NCI-H1694 (cell line): ENCODE measurements around the gene MROH8.

Experiments used
- DNase-seq: peaks from one replicate; lab custom pipeline; 2025; lab: John Stamatoyannopoulos, UW

The MROH8 gene

DNA sequence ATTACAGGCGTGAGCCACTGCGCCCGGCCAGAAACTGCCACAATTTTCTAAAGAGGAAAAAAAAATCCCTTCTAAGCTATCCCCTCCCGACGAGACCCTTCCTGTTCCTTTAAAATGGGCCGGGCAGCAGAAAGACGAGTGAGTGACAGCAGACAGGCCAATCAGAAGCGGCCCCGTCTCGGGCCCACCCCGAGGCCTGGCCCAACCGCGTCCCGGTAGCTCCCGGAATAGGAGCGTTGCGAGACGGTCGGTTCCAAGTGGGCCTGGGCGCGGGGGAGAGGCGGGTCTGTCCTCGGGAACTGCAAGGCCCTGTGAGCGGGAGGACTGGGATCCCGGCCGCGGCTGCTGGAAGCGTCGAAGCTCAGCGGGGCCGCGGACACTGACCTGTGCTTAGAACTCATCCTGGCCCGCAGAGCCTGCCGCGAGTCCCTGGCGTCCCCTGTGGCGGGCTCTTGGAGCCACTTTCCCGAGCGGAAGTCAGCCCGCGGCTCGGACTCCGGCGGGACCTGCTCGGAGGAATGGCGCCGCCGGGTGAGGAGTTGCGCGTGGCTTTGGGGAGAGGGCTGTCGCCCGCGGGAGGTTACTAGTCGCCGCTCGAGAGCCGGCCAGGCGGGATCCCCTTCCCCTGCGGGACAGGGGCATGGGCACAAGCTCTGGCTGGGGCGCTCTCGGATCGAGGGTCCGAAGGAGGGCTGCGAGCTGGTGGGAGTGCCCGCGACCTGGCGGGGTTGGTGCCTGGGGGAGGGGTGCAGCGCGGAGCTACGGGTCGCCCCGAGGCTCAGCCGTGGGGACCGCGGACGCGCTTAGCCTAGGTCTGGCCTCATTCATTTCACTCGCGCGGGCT, at the start of gene MROH8, which contains the start of gene RPN2:
Gene MROH8, minus strand, starts transcription at position 710 of the 844 bp plus-strand sequence.
Gene RPN2, plus strand, starts transcription at position 492 of the 844 bp plus-strand sequence. Its CDS starts 27 bp downstream, at position 519.
- peak; percentile 88 for DNase-seq

DNA sequence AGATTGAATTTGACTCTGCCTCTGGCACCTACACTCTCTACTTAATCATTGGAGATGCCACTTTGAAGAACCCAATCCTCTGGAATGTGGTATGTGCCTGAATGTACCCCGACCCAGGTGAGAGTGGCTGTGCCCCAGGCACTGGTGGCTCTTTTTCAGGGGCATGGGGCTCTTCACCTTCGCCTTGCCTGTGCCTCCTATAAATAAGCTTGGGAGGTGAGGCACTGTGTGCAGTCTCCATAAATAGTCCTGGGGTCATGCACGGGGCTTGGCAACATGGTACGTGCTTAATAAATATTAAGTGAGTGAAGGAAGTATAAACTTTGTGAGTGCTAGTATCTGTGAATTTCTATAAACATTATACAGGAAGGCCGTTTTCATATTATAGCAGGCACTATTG, 49.3 kb upstream of the MROH8 start:
- no peak for DNase-seq

DNA sequence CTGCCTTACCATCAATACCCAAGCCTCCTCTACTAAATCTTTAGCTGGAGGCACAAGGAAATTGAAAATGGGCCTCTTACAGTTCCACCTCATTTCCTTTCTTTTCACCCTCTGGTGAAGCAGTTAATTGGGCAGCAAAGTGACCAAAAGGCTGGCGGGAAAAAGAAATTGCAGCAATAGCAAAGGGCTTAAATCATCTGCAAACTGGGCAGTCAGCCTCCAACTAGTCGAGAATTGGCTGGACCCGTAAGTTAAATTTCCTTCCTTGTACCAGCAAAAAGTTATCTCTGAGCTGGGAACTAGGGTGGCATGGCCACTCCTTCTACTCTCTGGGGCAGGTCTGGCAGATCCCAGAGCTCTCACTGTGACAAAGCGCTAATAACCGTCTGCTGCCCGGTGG, 48.7 kb upstream of the MROH8 start:
- DNase-seq, result no peak

DNA sequence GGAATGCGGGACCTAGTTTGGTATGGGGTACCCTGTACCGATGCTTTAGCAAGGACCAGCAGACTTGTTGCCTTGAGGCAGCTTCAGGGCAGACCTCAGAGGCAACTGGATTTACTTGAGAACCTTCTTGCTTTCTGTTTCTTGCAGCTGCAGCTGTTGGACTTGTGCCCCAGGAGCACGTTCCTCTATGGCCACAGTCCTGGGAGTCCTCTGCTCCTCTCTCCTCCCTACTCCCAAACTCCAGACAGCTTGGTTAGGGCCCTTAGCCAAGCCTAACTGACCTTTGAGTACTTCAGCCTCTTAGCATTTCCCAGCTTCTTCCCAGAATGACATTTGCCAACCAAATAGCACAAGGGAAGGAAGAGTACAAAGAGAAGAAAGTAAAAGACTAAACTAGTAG, 47.5 kb upstream of the MROH8 start:
- DNase-seq, result no peak

DNA sequence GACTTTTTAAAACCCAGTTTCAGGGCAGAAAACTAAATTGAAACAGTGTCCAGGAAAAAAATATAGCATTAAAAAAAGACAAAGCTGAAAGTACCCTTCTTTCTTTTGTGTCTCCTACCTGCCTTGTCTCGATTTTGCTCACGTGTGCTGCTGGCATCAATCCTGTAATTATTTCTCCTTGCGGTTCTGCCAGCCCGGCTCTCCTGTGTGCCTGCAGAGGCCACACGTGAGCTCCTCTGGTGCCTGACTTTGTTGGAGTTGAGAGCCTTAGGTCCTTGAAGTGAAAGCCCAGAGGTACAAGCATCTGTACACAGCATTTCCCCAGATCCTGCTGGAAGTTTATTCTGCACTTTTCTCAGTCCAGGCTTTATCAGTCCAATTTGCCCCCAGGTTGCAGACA, 45.8 kb upstream of the MROH8 start:
- no peak for DNase-seq

DNA sequence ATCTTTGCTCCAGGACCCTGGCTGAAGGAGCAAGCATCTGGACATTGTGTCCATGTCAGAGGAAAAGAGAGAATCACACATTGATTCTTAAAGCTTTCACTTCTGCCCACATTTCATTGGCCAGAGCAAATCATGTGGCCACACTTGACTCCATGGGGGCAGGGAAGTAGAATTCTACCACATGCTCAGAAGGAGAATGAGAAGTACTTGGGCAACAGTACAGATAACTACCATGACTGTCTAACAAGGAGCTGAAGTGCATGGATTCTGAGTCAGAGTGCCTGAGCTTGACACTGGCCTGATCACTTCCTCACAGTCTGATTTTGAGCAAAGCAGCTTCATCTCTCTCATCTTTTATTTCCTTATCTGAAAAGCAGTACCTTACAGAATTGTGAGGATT, 43.7 kb upstream of the MROH8 start:
- no peak for DNase-seq

DNA sequence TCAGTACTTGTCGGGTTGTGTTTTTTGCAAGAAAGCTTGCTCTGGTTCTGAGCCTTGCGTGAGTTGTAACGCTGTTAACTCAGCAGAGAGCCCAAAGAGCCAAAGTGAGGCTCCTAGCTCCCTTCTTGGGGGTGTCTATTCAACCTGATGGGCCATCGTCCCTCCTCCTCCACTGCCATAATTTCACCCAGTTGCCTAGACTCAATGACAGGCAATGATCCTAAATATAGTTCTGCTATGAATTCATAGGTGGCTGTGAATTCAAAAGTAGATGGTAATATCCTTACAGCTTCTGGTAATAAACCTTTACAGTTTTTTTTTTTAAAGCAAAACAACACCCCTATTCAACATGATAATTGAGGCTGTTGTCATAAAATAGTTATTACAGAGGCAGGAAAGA, 42.7 kb upstream of the MROH8 start:
- no peak for DNase-seq

DNA sequence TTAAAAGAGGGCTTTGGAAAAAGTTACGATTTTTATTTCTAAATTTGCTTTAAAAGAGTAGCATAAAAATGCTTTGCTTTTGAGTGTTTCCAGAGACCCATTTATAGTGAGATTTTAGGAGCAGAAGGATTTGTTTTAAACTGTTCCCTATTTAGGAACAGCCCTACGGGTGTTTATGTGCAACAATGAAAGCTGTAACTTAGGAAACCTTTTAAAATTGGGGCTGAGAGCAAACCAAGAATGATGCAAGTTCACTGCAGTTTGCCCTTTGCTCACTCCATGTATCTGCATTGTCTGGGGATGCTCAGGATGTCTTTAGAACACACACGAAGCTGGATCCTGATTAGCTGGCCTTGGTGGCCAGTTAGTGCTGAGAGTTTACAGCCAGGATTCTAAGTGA, 41.4 kb upstream of the MROH8 start:
- no peak for DNase-seq

DNA sequence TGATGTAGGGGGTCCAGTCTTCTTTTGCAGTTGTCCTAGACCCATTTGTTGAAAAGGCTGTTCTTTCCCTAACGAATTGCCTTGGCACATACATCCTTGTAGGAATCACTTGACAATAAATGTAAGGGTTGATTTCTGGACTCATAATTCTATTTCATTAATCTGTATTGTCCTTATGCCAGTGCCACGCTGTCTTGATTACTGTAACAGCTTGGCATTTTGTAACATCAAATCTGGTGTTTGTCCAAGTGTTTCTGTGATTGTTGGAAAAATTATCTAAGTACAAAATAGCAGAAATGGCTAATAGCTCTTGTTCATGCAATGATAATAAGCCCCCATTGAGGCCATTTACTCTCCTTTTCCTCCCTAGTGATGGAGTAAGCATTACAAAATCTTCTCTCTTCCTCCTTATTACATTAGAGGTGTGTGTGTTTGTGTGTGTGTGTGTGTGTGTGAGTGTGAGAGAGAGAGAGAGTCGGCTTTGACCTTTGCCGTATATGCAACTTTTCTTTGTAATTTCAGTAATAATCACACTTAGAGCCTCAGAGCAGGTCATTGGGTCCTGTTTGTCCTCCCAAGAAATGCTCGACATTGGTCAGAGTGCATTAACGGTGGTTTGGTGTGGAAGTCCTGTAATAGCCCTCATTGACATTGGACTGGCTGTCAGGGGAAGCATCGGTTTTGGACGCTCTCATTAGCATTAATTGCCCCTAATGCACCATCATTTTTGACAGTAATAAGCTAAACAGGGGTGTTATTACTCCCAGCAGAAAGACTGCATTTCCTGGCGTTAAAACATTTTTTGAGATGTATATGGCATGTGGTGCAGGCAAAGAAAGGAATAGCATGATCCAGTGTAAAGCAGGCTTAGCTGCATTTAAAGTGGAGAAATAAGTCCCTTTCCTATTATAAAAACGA, 40.7 kb upstream of the MROH8 start:
- no peak for DNase-seq

DNA sequence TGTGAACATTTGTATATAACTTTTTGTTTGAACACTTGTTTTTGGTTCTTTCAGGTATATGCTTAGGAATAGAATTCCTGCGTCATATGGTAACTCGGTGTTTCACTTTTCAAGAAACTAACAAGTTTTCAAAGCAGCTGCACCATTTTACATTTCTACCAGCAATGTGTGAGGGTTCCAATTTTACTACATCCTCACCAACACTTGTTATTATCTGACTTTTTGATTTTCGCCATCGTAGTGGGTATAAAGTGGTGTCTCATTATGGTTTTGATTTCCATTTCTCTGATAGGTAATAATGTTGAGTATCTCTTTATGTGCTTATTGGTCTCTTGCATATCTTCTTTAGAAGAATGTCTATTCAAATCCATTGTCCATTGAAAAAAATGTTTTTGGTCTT, 39.6 kb upstream of the MROH8 start:
- DNase-seq, result no peak

DNA sequence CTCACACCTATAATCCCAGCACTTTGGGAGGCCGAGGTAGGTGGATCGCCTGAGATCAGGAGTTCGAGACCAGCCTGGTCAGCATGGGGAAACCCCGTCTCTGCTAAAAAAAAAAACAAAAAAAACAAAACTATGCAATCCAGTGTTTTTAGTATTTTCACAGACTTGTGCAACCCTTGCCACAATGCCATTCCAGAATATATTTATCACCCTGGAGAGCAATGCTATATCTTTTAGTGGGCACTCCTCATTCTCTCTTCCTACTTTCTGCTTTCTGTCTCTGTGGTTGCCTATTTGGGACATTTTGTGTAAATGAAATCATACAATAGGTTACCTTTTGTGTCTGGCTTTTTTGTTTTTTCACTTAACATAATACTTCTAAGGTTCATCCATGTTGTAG, 39.1 kb upstream of the MROH8 start:
- no peak for DNase-seq

DNA sequence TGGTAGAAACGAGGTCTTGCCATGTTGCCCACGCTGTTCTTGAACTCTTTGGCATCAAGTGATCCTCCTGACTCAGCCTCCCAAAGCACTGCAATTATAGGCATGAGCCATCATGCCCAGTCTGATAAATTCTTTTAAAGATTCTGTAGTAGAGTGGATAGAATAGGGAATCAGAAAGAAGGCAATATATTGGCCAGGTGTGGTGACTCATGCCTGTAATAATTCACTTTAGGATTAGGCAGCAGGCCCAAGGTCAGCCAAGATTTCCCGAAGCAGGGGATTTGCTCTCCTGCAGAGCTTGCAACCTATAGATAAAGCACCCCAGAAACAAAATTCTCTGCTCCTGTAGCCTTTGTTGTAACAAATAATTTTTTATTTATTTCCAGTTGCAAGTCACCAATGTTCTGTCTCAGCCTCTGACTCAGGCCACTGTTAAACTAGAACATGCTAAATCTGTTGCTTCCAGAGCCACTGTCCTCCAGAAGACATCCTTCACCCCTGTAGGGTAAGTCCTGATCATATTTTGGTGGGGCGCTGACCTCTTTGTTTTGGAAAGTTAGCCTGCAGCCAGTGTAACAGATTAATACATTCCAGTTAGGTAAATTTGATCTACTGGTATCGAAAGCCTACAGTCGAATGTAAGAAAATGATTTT, 30.4 kb upstream of the MROH8 start:
- no peak for DNase-seq

DNA sequence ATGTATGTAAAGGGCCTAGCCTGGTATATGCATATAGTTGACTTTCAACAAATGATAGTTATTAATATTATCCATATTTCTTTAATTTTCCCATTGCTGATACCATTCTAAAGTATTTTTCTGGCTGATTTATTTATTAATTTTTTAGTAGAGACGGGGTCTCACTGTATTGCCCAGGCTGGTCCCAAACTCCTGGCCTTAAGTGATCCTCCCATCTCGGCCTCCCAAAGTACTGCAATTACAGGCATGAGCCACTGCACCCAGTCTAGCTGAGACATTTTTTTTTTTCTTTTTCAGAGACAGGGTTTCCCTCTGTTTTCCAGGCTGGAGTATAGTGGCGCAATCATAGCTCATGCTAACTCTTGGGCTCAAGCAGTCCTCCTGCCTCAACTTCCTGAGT, 29.8 kb upstream of the MROH8 start:
- no peak for DNase-seq

DNA sequence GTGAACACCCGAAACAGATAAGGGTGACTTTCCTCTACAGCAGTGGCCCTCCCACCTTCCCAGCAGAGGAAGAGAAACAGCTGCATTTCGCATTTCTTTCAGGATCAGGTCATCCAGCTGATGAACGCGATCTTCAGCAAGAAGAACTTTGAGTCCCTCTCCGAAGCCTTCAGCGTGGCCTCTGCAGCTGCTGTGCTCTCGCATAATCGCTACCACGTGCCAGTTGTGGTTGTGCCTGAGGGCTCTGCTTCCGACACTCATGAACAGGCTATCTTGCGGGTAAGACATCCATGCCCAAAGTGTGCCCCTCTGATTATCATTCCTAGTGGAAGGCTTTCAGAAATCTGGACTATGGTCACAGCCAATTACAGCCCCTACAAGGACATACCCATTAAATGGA, 27.8 kb upstream of the MROH8 start:
- DNase-seq, result no peak

DNA sequence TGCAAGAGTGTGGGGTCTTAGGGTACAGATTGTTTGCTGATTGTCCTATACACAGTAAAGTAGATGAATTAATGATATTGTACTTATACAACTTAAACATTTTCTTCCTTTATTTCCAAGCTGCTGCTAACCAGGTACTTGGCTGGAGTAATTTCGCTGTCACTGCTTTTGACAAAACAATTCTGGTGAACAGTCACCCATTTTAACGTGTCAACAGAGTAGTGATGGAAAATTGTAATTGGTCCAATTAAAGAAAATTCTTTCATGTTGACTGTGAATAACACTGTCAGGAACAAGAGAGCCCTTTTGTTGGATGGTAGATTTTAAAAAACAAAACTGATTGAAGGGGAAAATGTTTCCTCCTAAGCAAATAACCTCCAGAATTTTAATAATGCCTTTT, 26.4 kb upstream of the MROH8 start:
- DNase-seq, result no peak

DNA sequence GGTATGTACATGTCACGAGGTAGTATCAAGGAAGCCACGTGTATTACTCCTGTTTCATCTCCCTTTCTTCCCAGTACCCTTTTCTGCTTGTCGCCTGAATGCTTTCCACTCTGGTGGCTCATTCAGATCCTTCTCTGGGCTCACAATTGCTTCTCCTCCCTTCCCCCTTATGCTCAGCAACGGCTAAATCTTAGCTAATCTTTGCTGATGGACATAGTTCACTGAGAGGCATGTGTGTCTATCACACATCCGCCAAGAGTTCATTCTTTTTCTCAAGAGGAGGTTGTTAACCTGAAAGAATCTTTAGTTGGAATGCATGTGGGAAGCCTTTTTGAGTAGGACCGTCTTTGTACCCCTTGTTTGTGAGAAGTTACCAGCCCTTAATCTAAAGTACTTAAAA, 25.8 kb upstream of the MROH8 start:
- DNase-seq, result no peak

DNA sequence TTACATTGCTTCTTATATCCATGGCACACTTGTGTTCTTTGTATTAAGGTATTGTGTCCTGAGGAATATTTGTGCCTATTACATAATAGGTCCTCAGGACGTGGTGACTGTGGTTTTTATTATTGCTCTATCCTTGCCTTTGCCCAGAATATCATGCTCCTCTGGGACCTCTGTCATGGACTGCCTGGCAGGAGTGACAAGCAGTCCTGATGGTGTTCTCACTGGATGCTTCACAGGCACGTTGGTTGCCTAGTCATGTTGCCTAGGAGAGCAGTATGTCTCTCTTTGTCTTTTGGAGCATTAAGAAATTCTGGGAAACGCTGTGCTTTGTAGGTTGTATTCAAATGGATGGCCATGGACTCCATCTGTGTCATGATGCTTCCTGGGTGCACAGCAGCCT, 24.7 kb upstream of the MROH8 start:
- DNase-seq, result no peak

DNA sequence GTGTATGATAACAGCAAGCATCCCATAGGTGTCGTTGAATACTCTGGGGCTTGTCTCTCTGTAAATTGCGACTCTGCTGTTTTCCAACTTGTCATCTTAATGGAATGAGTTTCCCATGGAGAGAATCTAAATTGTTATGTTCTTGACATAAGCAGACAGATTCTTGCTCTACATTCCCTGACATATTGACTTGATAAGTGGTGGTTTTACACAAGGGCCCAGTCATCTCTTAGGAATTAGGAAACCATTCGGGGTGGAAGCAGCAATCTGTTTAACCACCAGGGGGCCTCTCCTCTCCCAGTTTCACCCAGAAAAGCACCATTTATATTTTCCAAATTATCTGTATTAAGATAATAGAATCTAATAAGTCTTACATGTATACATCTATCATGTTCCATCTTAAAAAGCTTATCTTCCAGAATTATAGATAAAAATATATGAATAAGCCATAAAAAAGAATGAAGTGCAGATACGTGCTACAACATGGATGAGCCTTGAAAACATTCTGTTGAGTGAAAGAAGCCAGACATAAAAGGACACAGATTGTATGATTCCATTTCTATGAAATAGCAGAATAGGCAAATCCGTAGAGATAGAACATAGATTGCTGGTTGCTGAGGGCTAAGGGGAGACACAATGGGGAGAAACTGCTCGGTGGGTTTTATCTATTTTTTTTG, 23.1 kb upstream of the MROH8 start:
- DNase-seq, result no peak

DNA sequence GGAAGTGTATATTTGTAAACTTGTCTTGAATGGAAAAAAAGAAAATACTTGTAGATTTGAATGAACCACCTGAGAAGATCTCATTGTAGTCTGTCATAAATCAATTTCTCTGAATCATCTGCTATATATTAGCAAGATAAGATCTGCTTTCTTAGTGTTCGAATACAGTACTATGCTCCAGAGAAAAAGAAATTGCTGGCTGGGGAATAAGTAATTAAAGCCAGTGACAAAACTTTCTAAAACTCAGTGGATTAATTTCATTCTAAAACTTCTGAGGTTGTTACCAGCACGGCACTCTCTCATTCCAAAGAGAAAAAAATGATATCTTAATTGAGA, 22.4 kb upstream of the MROH8 start:
- no peak for DNase-seq

DNA sequence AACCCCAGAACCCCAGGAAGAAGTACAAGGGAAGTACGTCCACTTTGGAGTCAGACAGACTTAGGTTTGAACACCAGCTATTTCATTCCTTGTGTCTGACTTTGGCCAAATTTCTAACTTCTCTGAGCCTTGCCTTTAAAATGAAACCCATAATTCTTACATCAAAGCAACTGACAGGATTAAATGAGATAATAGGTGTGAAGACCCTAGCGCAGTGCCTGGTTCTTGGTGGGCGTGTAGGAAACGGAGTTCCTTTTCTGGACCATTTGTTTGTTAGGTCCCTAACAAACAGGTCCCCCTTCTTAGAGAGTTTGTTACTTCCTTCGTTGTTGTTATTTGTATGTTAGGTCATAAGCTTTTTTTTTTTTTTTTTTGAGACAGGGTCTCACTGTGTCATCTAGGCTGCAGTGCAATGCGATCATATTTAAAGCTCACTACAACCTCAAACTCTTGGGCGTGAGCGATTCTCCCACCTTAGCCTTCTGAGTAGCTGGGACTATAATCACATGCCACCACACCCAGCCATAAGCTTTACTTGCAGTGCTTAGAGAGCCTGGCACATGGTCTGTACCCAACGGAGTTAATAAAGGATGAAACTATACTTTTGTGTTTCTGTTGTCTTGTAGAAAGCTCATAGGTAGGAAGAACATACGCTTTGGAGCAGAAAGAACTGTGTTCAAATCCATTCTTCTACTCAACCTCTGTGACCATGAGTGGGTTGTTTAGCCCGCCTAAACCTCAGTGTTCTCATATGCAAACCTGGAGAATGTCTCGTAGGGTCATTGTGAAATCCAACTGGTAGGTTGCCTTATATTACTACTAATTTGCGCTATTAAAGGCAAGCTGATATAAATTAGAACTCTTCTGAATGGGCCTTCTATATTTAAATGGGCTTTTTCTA, 21.8 kb upstream of the MROH8 start:
- DNase-seq, result no peak

DNA sequence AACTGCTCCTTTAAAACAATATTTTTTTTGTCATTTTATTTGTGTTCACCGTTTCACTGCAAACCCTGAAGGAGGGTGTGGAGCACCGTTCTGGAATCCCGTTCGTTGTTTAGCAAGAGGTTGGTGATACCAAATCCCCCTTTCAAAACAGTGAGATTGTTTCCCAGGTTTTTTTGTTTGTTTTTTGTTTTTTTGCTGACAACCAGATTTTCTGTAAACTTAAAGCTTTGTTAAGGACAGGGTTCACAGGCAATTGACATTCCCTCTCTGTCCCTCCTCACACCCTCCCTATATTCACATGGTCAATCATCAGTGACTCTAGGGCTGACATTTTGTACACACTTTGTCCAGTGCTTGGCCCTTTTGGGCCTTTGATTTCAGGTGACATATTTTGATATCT, 21.0 kb upstream of the MROH8 start:
- no peak for DNase-seq
